Activated CD4-positive, CD25-positive, alpha-beta regulatory T cell treated with anti-CD3 and anti-CD28 coated beads, Interleukin-2, amount 50 U/mL, for 16 hours (primary cell): ENCODE measurements around the gene PRADC1.

Source experiments
- DNase-seq: peaks from one replicate; pipeline ENCODE4 v3.0.0-alpha.2; 2020; ENCODE audit warnings: low read depth, low spot score

PRADC1 gene

GRCh38 chr2:73235315-73236028, 2.4 kb upstream of the PRADC1 start:
- DNase-seq: no peak

- peak; percentile 85 for DNase-seq
Measured at GRCh38 chr2:73233932-73234832, 1.1 kb upstream of the PRADC1 start, which contains the start of gene CCT7. CCT7 (plus strand) TSS chr2:73234308; CDS start chr2:73234379, 71 bp downstream.

GRCh38 chr2:73232403-73233153, 461 bp downstream of the PRADC1 start:
- DNase-seq: no peak

GRCh38 chr2:73228631-73229030, 4.4 kb downstream of the PRADC1 start:
- no peak for DNase-seq

- DNase-seq: no peak
Measured at GRCh38 chr2:73227086-73227485, 6.0 kb downstream of the PRADC1 start.

- DNase-seq: no peak
Measured at GRCh38 chr2:73225513-73226360, 7.3 kb downstream of the PRADC1 start.

- DNase-seq: no peak
Measured at GRCh38 chr2:73223821-73224220, 9.2 kb downstream of the PRADC1 start.

- DNase-seq: no peak
Measured at GRCh38 chr2:73218298-73218697, 14.7 kb downstream of the PRADC1 start.

- no peak for DNase-seq
Measured at GRCh38 chr2:73217826-73218225, 15.2 kb downstream of the PRADC1 start.

GRCh38 chr2:73217160-73217559, 15.9 kb downstream of the PRADC1 start:
- no peak for DNase-seq

- no peak for DNase-seq
Measured at GRCh38 chr2:73215254-73215653, 17.8 kb downstream of the PRADC1 start.

- DNase-seq: peak; percentile 84
Measured at GRCh38 chr2:73214120-73215035, 18.7 kb downstream of the PRADC1 start, which contains the start of gene SMYD5. SMYD5 (plus strand) TSS chr2:73214245; CDS start chr2:73214267, 22 bp downstream.

GRCh38 chr2:73212448-73213176, 20.4 kb downstream of the PRADC1 start:
- DNase-seq: peak; percentile 36

- DNase-seq: no peak
Measured at GRCh38 chr2:73212098-73212447, 21.0 kb downstream of the PRADC1 start.

- DNase-seq: no peak
Measured at GRCh38 chr2:73210696-73211095, 22.3 kb downstream of the PRADC1 start.

- no peak for DNase-seq
Measured at GRCh38 chr2:73210019-73210418, 23.0 kb downstream of the PRADC1 start.

- no peak for DNase-seq
Measured at GRCh38 chr2:73208258-73208657, 24.8 kb downstream of the PRADC1 start.

- no peak for DNase-seq
Measured at GRCh38 chr2:73205611-73206010, 27.4 kb downstream of the PRADC1 start.

- no peak for DNase-seq
Measured at GRCh38 chr2:73203055-73203681, 29.9 kb downstream of the PRADC1 start.
